AG09309 (cell line): ENCODE data around the gene CIT.

Source experiments
- DNase-seq: peaks from one replicate; pipeline ENCODE4 v3.0.0-alpha.2; 2010; ENCODE audit warnings: low read depth
- H3K4me3 ChIP-seq: 2 replicates; pipeline ENCODE4 v1.5.1; 2011; ENCODE audit warnings: mild to moderate bottlenecking, low read depth, low read length, moderate library complexity; ENCODE audit not compliant: control insufficient read depth
- CTCF ChIP-seq: IDR thresholded peaks from 2 replicates; pipeline ENCODE4 v1.5.1; 2011; ENCODE audit warnings: mild to moderate bottlenecking, low read depth, low read length, inconsistent platforms; ENCODE audit not compliant: insufficient read depth, control insufficient read depth; ENCODE audit errors: missing control alignments

The CIT gene

GRCh38 chr12:119668324-119668841 lies 208.7 kb downstream of the CIT start:
- peak overlapping the region; percentile 100 for H3K4me3 ChIP-seq
- DNase-seq = no peak
- TF ChIP-seq CTCF = no peak

- TF ChIP-seq CTCF = peak; percentile 73
- H3K4me3 ChIP-seq = peak within 1 kb of the TSS; percentile 100
- peak; percentile 77 for DNase-seq
Measured at GRCh38 chr12:119667577-119668323, 209.4 kb downstream of the CIT start, which contains the start of gene PRKAB1. Gene PRKAB1 (plus strand): TSS chr12:119668133. CDS start chr12:119668245, 112 bp downstream.

GRCh38 chr12:119666900-119667576 lies 210.1 kb downstream of the CIT start:
- no peak for DNase-seq
- peak overlapping the region; percentile 100 for H3K4me3 ChIP-seq
- no peak for TF ChIP-seq CTCF

- no peak for TF ChIP-seq CTCF
- no peak overlapping the region for H3K4me3 ChIP-seq
- DNase-seq = no peak
Measured at GRCh38 chr12:119666226-119666795, 210.8 kb downstream of the CIT start.

GRCh38 chr12:119665164-119665929 lies 211.8 kb downstream of the CIT start:
- no peak for TF ChIP-seq CTCF

GRCh38 chr12:119664642-119665041 lies 212.5 kb downstream of the CIT start:
- DNase-seq = no peak
- TF ChIP-seq CTCF = no peak
- no peak overlapping the region for H3K4me3 ChIP-seq

More at GRCh38 chr12:119665164-119665929, 211.8 kb downstream of the CIT start:
- DNase-seq = no peak
- H3K4me3 ChIP-seq = no peak overlapping the region
